HepG2 (cell line): ENCODE data around the gene TTLL10. TPM values are rescaled to one million over a fixed set of nuclear protein-coding genes. Genes with fewer than 3 reads are reported as not detected.
A peak's percentile ranks its signal among the peaks of the same experiment; 100 is the strongest.

ENCODE experiments used
- ARID3A ChIP-seq: IDR thresholded peaks from 2 replicates; pipeline ENCODE4 v1.6.1; 2012; ENCODE audit warnings: low read depth, low read length, improper control_type of control experiment
- ESRRA ChIP-seq: sonication (generic); formaldehyde crosslinking; IDR thresholded peaks from 2 replicates; pipeline ENCODE4 v1.5.1; 2020; ENCODE audit warnings: mild to moderate bottlenecking, low read depth, missing genetic modification reagents
- FOXO1 ChIP-seq: sonication (generic); formaldehyde crosslinking; IDR thresholded peaks from 2 replicates; pipeline ENCODE4 v1.4.0; 2020; ENCODE audit warnings: missing genetic modification reagents
- HMGXB3 ChIP-seq: sonication (generic); formaldehyde crosslinking; IDR thresholded peaks from 2 replicates; pipeline ENCODE4 v1.4.0; 2020; ENCODE audit warnings: missing genetic modification reagents, borderline replicate concordance
- HNRNPL ChIP-seq: fragments of 200-400 bp; formaldehyde crosslinking; IDR thresholded peaks from 2 replicates; pipeline ENCODE4 v1.6.1; 2017; ENCODE audit warnings: mild to moderate bottlenecking, low read depth, low read length
- KDM1A ChIP-seq: IDR thresholded peaks from 2 replicates; pipeline ENCODE4 v1.6.1; 2016; ENCODE audit warnings: missing compliant biosample characterization
- PRDM15 ChIP-seq: sonication (generic); formaldehyde crosslinking; IDR thresholded peaks from 2 replicates; pipeline ENCODE4 v1.4.0; 2020; ENCODE audit warnings: missing genetic modification reagents
- SSRP1 ChIP-seq: IDR thresholded peaks from 2 replicates; pipeline ENCODE4 v1.6.1; 2016; ENCODE audit warnings: control low read depth
- TCF12 ChIP-seq, 2 experiments: fragments of 450-650 bp in 1 of 2; sonication (generic) in 1 of 2; formaldehyde crosslinking in 1 of 2; IDR thresholded peaks; 2 replicates each; pipeline versions ENCODE4 v1.6.1 to v1.8.0; 2017 to 2022; ENCODE audit warnings: antibody characterized with exemption in 1 of 2, mild to moderate bottlenecking in 1 of 2, missing genetic modification reagents in 1 of 2, moderate library complexity in 1 of 2
- ZBTB10 ChIP-seq: sonication (generic); formaldehyde crosslinking; IDR thresholded peaks from 2 replicates; pipeline ENCODE4 v1.4.0; 2020; ENCODE audit warnings: missing genetic modification reagents, borderline replicate concordance
- ZBTB34 ChIP-seq: sonication (generic); formaldehyde crosslinking; IDR thresholded peaks from 2 replicates; pipeline ENCODE4 v1.8.0; 2022; ENCODE audit warnings: mild to moderate bottlenecking, missing genetic modification reagents
- ZNF431 ChIP-seq: sonication (generic); formaldehyde crosslinking; IDR thresholded peaks from 2 replicates; pipeline ENCODE4 v1.9.0; 2022; ENCODE audit warnings: missing genetic modification reagents, low read depth, mild to moderate bottlenecking, borderline replicate concordance
- ZNF572 ChIP-seq: sonication (generic); formaldehyde crosslinking; IDR thresholded peaks from 2 replicates; pipeline ENCODE4 v1.5.1; 2020; ENCODE audit warnings: mild to moderate bottlenecking, missing genetic modification reagents
- polyA plus RNA-seq, 8 experiments: library from polyadenylated mRNA; depleted of rRNA in 3 of 8; stranded (reverse) in 7 of 8; unstranded in 1 of 8; fragments of >200 nt; fragmentation: Illumina TruSeq in 4 of 8; extraction: Trizol in 4 of 8; gene quantifications; 2 replicates each; pipeline versions ENCODE4 v1.2.1 to v1.2.3, GENCODE V29; 2011 to 2016; ENCODE audit warnings: low read depth in 4 of 8, missing spikeins in 1 of 8, mixed read lengths in 1 of 8; ENCODE audit not compliant: insufficient read depth in 1 of 8
- total RNA-seq, 5 experiments: library from RNA; depleted of rRNA; stranded (reverse); fragments of >200 nt; fragmentation: Illumina TruSeq; extraction: Trizol; gene quantifications; 2 replicates each; pipeline ENCODE4 v1.2.3, GENCODE V29; 2016; ENCODE audit warnings: low read depth in 1 of 5

The TTLL10 gene
- total and polyA plus RNA-seq, 2 of the 13 experiments (the other 11 are each of a cell fraction or from before 2014, with no cell fraction given): not detected

GRCh38 chr1:1157914-1158710 is 15.6 kb upstream of the TTLL10 start (continued):
- TF ChIP-seq ZBTB10: no peak; the same call in 1 of the 2 replicates
- no peak for TF ChIP-seq KDM1A (CRISPR knock-in tag)
- TF ChIP-seq TCF12 (IDR thresholded peaks at IDR 0.05): no peak
- TF ChIP-seq TCF12 (CRISPR knock-in tag; IDR thresholded peaks at IDR 0.05): no peak
- TF ChIP-seq ZBTB34 (CRISPR knock-in tag): 0 out of 2 replicates have a peak, but pooled peaks have one; percentile 16
- no peak for TF ChIP-seq HMGXB3 (CRISPR knock-in tag)
- TF ChIP-seq ARID3A: no peak
- TF ChIP-seq ZNF572: no peak
- peak; percentile 97 for TF ChIP-seq HNRNPL
- TF ChIP-seq SSRP1 (CRISPR knock-in tag): no peak
- TF ChIP-seq ESRRA: no peak
- TF ChIP-seq ZNF431 (CRISPR knock-in tag): no peak
- no peak for TF ChIP-seq PRDM15
- TF ChIP-seq FOXO1: no peak
